Left colon (tissue), 2 donors: ENCODE data around the gene RNF222. TPM values are rescaled to one million over a fixed set of nuclear protein-coding genes. Genes with fewer than 3 reads are reported as not detected.
"Not testable (repeated sequence)": the region's sequence is repeated elsewhere in the genome, so short reads cannot be mapped to it uniquely, and the experiment has no call there.

ENCODE experiments used
- ATAC-seq: fragments of 200-7000 bp; cut with Tn5 transposase; one replicate; pipeline ENCODE4 v1.9.1; 2020; ENCODE audit warnings: mild to moderate bottlenecking, moderate library complexity
- DNase-seq, 2 donors: peaks; one replicate each; pipeline ENCODE4 v3.0.0-alpha.2; 2020
- intact Hi-C, 2 donors: fragments of 100-400 bp; cut with DNase I in 1 of 2; cut with micrococcal nuclease in 1 of 2; formaldehyde crosslinking; loops; one replicate each; pipeline versions ENCODE4 v1.11.2 to v1.14.0; 2022; cut with DNase I, micrococcal nuclease
- total RNA-seq, 2 donors: library from RNA; stranded (reverse); fragmentation: NEBNext Ultra II Directional; extraction: Animal tissue kit (Norgen Biotek cat#: 25700); gene quantifications; one replicate each; pipeline ENCODE4 v1.2.1, GENCODE V29; 2021
- donor health status: DM: no; HTN: no; CAD: no.
- donor health status: DM: yes; HTN: yes; CAD: no.

The RNF222 gene
- total RNA-seq, 2 donors from 2014 or later, result not detected

- DNase-seq, result no peak
- no peak for ATAC-seq
- intact Hi-C loops, result no loop called here
Measured at GRCh38 chr17:8362651-8363332, 34.8 kb downstream of the RNF222 start.

DNA sequence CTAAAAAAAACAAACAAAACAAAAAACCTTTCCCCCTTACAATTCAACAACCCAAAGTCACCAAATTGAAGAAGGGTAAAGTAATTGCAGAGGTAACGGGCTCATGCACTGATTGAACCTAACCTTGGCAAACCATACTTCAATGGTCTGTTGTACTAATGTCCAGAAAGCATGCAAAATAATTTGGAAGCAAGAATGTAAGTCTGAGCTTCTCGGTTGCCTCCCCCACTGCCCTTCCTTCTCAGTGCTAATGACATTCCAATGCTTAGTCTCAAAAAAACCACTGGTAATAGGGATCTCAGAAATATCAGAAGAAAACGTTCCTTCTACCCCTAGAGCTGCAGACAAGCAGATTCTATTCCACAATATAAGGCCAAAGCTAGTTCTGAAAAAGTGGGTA is 36.9 kb downstream of the RNF222 start:
- intact Hi-C loops, result no loop called here

DNA sequence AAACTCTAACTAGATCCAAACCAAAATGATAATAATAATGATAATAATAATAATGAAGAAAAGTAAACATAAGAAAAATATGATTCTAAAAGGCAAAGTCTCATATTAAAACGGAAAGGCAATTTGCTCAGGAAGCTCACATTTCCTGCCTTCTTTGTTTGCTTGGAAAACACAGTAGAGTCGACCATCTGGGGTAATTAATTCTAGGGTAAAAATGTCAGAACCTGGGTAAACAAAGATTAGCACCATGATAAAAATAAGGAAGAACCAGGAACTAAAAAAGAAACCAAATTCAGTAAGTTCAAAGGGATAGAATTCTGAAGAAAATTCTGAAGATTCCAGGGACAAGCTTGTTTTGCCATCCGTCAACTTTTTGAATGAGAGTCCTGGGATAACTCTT is 37.4 kb downstream of the RNF222 start:
- intact Hi-C loops, result no loop called here
- DNase-seq (no peak), ATAC-seq (no peak)

More for the DNA sequence above, 36.9 kb downstream of the RNF222 start:
- ATAC-seq (no peak), DNase-seq (no peak)

DNA sequence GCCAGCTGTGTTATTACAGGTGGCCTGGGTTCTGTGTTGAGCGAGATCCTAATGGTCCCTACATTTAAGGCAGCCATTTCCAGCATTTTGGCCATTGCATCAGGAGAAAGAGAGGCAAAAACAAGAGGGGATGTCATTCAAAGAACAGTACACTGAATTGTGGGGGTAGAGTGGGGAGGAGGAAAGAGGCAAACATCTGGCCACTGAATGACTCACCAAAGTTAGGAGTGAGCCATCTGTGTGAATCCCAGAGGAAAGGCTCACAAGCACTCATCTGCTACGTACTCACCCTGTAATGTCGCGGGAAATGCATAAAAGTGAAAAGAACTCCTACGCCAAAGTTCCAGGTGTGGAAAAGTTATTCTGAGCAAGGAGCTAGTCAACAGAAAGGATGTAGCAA is 37.9 kb downstream of the RNF222 start:
- no peak for DNase-seq

DNA sequence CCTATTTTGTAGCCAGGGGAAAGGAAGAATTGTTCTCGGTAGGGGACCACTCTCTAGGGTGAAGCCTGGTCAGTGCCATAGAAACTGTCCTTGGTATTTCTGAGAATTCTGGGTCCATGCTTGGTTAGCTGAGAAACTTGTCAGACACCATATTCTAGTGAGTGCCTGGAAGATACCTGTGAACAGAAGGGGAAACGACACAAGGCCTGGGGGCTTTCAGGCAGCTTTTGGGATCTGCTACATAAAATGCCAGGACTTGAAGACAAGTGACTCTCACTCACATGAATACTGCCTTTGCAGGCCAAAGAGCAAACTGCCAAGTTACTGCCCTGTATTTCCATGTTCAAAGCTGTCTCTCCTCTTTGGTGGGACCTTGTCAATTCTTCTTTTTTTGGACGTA is 39.7 kb downstream of the RNF222 start:
- no peak for DNase-seq
- no peak for ATAC-seq
- intact Hi-C loops, result no loop called here

More for the DNA sequence above, 37.9 kb downstream of the RNF222 start:
- ATAC-seq, result no peak
- intact Hi-C loops, result no loop called here

GRCh38 chr17:8354236-8354635 is 43.4 kb downstream of the RNF222 start:
- intact Hi-C loops, result no loop called here
- ATAC-seq, result no peak
- DNase-seq, result no peak

DNA sequence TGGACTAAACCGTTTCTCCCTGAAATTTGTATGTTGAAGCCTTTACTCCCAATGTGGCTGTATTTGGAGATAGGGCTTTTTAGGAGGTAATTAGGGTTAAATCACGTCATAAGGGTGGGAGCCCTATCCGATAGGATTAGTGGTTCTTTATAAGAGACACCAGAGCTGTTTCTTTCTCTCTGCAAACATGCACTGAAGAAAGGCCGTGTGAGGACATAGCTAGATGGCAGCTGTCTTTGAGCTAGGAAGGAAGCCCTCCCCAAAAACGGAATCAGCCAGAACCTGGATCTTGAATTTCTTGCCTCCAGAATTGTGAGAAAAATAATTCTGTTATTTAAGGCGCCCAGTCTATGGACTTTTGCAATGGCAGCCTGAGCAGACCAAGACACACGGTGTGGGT is 43.9 kb downstream of the RNF222 start:
- no peak for DNase-seq
- intact Hi-C loops, result no loop called here

GRCh38 chr17:8350339-8350738 is 47.3 kb downstream of the RNF222 start:
- no peak for ATAC-seq
- intact Hi-C loops, result no loop called here
- DNase-seq, result no peak

More for the DNA sequence above, 43.9 kb downstream of the RNF222 start:
- ATAC-seq, result no peak

DNA sequence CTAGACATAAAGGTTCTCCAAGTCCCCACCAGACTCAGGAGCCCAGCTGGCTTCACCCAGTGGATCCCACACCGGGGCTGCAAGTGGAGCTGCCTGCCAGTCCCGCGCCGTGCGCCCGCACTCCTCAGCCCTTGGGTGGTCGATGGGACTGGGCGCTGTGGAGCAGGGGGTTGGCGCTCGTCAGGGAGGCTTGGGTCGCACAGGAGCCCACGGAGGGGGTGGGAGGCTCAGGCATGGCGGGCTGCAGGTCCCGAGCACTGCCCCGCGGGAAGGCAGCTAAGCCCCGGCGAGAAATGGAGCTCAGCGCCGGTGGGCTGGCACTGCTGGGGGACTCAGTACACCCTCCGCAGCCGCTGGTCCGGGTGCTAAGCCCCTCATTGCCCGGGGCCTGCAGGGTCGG is 50.6 kb downstream of the RNF222 start:
- intact Hi-C loops, ATAC-seq, DNase-seq: not testable (repeated sequence)

- intact Hi-C loops, result no loop called here
- no peak for ATAC-seq
- DNase-seq, result no peak
Measured at GRCh38 chr17:8345951-8346665, 51.5 kb downstream of the RNF222 start.

GRCh38 chr17:8345052-8345690 is 52.5 kb downstream of the RNF222 start:
- no peak for DNase-seq
- intact Hi-C loops, result no loop called here
- no peak for ATAC-seq

- DNase-seq (no peak), ATAC-seq (no peak)
- intact Hi-C loops, result no loop called here
Measured at GRCh38 chr17:8341456-8341855, 56.2 kb downstream of the RNF222 start.

Other genes with a start within 250 kb of the RNF222 start
- 100 to 1,000 TPM in 1 of 2 donors, 10 to 100 TPM in 1; 35.0 to 113 TPM for gene PER1, start 245.4 kb downstream of the RNF222 start, total RNA-seq
- 10 to 100 TPM; 45.1 to 56.3 TPM for gene VAMP2, start 234.9 kb downstream of the RNF222 start, total RNA-seq
- gene TMEM107, start 221.4 kb downstream of the RNF222 start, total RNA-seq, result 10 to 100 TPM; 11.3 to 12.6 TPM
- 10 to 100 TPM; 12.2 to 13.3 TPM for gene BORCS6, start 207.6 kb downstream of the RNF222 start, total RNA-seq
- gene AURKB, start 187.3 kb downstream of the RNF222 start, total RNA-seq, result 10 to 100 TPM in 1 of 2 donors, 1 to 10 TPM in 1; 6.4 to 22.4 TPM
- gene CTC1, start 149.8 kb downstream of the RNF222 start, total RNA-seq, result 10 to 100 TPM; 38.7 to 38.8 TPM
- gene PFAS, start 148.5 kb downstream of the RNF222 start, total RNA-seq, result 10 to 100 TPM; 17.0 to 23.9 TPM
- 10 to 100 TPM; 11.8 to 13.4 TPM for gene RANGRF, start 109.2 kb downstream of the RNF222 start, total RNA-seq
- 10 to 100 TPM in 1 of 2 donors, 1 to 10 TPM in 1; 7.2 to 11.8 TPM for gene SLC25A35, start 102.4 kb downstream of the RNF222 start, total RNA-seq
- 1 to 10 TPM; 1.7 to 2.6 TPM for gene ARHGEF15, start 87.6 kb downstream of the RNF222 start, total RNA-seq
- gene ODF4, start 58.0 kb downstream of the RNF222 start, total RNA-seq, result not detected
- 1,000 to 10,000 TPM; 1,187 to 1,236 TPM for gene RPL26, start 14.6 kb downstream of the RNF222 start, total RNA-seq
- gene NDEL1, start 38.1 kb upstream of the RNF222 start, total RNA-seq, result 10 to 100 TPM; 52.0 to 65.4 TPM
- 1 to 10 TPM; 5.6 to 7.2 TPM for gene MYH10, start 232.9 kb upstream of the RNF222 start, total RNA-seq